ENCODE results near the gene TFF1.

Gene TFF1

GRCh38 chr21:42358937-42359336 lies 7.4 kb downstream of the TFF1 start:
- no peak for DNase-seq

GRCh38 chr21:42358261-42358660 lies 8.1 kb downstream of the TFF1 start:
- DNase-seq = no peak

GRCh38 chr21:42357307-42357706 lies 9.0 kb downstream of the TFF1 start:
- DNase-seq = no peak

- DNase-seq = no peak
Measured at GRCh38 chr21:42356650-42357049, 9.7 kb downstream of the TFF1 start.

GRCh38 chr21:42356046-42356445 lies 10.3 kb downstream of the TFF1 start:
- no peak for DNase-seq

- no peak for DNase-seq
Measured at GRCh38 chr21:42353623-42354022, 12.7 kb downstream of the TFF1 start.

- DNase-seq = no peak
Measured at GRCh38 chr21:42352441-42353095, 13.8 kb downstream of the TFF1 start.

GRCh38 chr21:42351626-42352440 lies 14.5 kb downstream of the TFF1 start:
- no peak for DNase-seq

- no peak for DNase-seq
Measured at GRCh38 chr21:42350927-42351426, 15.4 kb downstream of the TFF1 start, which contains the start of gene TFF2. TFF2 (minus strand) TSS chr21:42350994; CDS start chr21:42350957, 37 bp downstream.

- no peak for DNase-seq
Measured at GRCh38 chr21:42350318-42350910, 15.9 kb downstream of the TFF1 start.

GRCh38 chr21:42349420-42350317 lies 16.7 kb downstream of the TFF1 start:
- no peak for DNase-seq

- DNase-seq = no peak
Measured at GRCh38 chr21:42348762-42349161, 17.6 kb downstream of the TFF1 start.

- no peak for DNase-seq
Measured at GRCh38 chr21:42347601-42348327, 18.6 kb downstream of the TFF1 start.

- DNase-seq = no peak
Measured at GRCh38 chr21:42346866-42347600, 19.3 kb downstream of the TFF1 start.

GRCh38 chr21:42346441-42346840 lies 19.9 kb downstream of the TFF1 start:
- DNase-seq = no peak

- DNase-seq = no peak
Measured at GRCh38 chr21:42344631-42345030, 21.7 kb downstream of the TFF1 start.

GRCh38 chr21:42343963-42344510 lies 22.3 kb downstream of the TFF1 start:
- no peak for DNase-seq

GRCh38 chr21:42343556-42343955 lies 22.8 kb downstream of the TFF1 start:
- DNase-seq = no peak

- DNase-seq = no peak
Measured at GRCh38 chr21:42343101-42343500, 23.2 kb downstream of the TFF1 start.

- DNase-seq = no peak
Measured at GRCh38 chr21:42341776-42342542, 24.4 kb downstream of the TFF1 start.
